CD4-positive, alpha-beta T cell treated with Interleukin-17A for 1 hour (primary cell): ENCODE data around the gene MRPS9.
A peak's percentile ranks its signal among the peaks of the same experiment; 100 is the strongest.

Source experiments
- DNase-seq: peaks from one replicate; pipeline ENCODE4 v3.0.0-alpha.2; 2020

The MRPS9 gene

DNA sequence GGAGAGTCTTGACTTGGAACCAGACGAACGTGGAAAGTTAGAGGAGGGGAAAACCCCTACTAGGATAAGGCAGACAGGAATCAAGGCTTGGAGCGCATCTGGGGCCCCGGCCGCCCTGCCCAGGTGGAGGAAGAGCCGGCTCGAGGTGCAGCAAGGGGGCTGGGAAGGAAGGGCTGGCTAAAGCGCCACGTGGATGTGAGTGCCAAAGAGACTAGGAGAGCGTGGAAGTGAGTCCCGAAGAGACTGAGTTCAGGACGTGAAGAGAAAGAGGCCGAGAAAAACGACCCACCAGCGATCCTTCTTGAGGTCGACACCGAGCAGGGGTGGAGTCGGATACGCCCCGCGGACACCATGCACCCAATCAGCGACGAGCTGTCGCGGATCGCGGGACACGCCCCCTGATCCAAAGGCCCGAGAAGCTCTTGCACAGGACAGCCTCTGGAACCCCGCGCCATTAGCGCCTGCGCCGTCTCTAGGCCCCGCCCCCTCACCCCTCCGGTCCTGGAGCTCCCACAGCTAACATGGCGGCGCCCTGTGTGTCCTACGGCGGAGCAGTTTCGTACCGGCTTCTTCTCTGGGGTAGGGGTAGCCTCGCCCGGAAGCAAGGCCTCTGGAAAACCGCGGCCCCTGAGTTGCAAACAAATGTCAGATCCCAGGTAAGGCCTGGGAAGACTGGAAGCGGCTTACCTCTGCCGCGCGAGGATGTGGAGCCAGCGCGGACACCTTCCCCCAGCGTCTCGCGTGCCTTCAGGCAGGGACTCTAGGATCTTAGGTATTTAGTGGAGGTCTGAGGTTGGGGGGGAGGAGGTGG, at the start of gene MRPS9:
Gene MRPS9 (plus strand): TSS at position 498 of the 811 bp plus-strand sequence. CDS start 24 bp downstream, at position 522.
- peak; percentile 98 for DNase-seq

DNA sequence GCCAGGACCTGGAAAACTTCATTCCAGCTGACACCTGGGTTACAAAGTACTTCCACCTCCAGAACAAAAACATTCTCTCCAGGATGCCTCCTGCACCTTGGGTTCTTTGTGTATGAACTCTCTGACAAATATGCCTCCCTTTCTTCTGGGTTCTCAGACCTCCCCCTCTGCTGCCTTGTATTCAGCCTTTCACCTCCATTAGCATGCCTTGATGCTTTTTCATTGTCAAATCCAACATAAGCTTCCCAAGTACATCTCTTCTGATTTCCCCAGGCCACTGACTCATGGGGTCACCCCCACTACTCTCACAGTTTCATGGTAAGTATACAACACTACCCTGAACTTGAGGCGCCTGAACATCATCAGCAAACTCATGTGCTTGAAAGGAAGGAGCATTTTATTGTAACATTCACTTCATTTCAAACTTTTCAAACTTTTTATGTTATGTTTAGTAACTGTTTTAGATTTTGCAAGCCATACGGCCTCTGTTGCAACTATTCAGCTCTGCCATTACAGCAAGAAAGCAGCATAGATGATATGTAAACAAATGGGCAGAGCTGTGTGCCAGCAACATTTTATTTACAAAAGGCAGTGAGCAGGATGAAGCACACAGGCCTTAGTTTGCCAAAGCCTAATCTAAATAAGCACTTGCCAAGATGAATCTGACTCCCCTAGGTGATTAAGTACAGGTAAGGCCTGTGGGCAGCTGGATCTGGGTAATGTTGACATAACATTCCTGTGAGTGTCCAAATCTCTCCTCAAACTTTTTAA, 32.5 kb upstream of the MRPS9 start:
- DNase-seq, result no peak

DNA sequence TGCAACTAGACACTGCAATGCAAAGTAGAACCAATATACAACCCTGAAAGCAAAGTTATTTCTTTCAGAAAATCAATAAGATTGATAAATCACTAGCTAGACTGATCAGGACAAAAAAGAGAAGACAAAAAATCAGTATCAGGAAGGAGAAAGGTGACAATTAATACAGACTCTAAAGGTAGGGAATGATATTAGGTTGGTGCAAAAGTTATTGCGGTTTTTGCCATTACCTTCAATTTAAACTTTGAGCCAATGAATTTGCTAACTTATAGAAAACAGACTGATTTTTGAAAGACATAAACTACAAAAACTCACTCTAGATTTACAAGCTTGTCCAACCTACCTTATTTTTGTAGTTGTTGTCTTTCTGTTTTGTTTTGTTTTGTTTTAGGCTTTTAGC, 30.5 kb upstream of the MRPS9 start:
- no peak for DNase-seq

DNA sequence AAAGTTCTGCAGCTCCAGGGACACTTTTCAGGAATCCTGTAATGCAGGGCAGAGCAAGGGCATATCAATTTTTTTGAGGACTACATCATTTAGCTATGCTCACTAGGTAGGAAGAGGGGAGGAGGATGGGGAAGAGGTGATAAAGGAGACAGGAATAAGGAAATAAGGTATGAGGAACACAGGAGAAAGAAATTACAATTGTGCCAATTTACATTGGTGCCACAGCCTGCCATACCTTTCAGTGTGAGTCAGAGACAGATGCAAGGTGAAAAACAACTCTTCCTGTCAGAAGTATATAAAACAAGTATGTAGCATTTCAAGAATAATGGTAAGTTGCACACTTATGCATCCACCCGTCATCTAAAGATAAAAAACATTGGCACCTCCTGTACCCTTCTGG, 5.4 kb upstream of the MRPS9 start:
- DNase-seq, result no peak

DNA sequence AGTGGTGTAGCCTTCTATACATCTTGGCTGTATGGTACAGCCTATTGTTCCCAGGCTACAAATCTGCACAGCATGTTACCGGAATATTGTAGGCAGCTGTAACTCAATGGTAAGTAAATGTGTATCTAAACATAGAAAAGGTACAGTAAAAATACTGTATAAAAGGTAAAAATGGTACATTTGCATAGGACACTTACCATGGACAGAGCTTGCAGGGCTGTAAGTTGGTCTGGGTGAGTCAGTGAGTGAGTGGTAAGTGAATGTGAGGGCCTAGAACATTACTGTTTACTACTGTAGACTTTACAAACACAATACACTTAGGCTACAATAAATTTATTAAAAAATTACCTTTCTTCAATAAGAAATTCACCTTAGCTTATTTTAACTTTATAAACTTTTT, 3.7 kb upstream of the MRPS9 start:
- DNase-seq, result no peak

DNA sequence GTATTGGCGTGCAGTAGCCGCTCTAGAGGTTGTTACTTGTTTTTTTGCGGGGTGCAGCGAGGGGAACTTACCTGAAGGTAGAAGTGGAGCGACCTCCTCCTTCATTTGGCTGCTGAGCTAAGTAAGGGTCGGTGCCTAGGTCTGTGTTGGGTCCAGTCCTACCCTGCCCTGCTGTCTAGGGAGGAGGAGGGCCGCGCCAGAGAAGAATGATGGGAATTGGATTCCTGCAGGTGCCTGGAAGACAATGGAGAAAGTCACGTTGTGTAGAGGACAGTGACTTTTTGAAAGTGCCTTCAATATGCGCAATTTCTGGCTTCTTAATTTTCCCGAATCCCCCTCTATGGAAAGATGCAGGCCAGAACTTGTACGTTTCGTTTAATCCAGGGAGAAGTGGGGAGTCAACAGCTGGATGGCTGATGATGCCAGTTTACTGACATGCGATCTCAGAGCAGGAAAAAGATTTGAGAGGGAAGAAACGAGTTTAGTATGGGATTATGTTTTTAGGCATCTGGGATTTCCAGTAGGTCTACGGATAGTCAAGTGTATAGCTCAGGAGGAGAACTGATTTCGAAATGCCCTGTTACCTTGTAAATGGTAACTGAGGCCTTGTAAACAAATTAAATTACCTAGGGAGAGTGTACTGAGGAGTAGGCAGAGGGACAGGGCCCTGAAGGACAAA, 653 bp downstream of the MRPS9 start:
- DNase-seq, result no peak

DNA sequence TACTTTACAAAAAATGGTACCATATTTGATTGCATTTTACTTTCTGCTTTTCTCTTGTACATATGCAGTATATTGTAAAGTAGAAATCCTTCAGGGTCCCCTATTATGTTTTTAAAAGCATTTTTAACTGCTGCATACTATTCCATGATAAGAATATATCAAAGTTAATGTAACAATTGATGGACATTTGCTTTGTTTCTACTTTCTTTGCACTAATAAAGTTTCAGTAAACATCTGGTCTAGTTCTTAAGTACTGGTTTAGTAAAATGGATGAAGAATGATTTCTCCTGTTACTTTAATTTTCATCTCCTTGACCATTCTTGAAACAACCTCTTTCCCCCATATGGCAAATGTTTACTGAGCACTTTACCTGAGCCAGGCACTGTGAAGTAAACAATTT, 1.7 kb downstream of the MRPS9 start:
- no peak for DNase-seq

DNA sequence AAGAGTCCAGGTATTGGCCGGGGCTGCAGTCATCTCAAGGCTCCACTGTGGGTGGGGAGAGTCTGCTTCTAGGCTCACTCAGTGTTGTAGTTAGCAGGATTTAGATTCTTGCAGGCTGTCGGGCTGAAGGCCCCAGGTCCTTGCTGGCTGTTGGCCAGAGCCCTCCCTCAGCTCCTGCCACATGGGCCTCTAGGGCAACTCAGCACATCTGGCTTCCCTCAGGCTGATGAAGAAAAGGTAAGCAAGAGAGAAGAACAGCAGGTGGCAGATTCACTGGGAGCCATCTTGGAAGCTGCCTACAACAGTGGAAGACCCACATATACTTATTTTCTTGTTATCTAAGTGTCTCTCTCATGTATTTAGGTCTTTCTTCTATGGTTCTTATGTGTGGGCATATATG, 4.3 kb downstream of the MRPS9 start:
- no peak for DNase-seq

DNA sequence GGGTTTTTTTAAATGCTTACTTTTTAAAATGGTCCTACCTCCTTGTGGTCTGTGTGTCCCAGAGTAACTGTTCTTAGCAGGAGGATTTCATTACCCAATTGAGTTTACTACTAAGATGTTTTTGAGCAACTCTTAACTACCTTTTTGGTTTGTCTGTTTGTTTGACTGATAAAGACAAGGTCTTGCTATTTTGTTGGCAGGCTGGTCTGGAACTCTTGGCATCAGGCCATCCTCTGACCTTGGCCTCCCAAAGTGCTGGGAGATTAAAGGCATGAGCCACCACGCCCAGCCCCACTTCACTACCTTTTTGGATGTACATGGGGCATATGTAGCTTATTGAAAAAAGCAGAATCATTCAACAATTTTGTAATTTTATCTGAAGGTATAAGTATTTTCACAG, 14.9 kb downstream of the MRPS9 start:
- DNase-seq, result no peak

DNA sequence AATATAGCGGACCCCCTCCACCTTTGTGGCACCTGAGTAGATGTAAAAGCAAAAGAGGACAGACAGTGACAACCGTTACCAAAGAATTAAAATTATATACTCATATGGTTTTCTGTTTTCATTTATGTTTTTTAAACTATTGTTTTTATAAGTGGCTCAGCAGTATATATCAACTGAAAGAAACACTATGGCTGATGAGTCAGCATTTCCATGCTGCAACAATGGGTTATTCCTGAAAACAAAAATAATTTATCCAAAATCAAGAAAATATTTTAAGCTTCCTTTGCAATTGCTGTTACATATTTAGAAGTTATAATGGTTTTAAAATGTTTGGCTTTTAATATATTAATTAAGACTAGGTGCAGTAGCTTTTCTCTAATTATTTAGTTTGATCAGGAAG, 17.7 kb downstream of the MRPS9 start:
- no peak for DNase-seq

DNA sequence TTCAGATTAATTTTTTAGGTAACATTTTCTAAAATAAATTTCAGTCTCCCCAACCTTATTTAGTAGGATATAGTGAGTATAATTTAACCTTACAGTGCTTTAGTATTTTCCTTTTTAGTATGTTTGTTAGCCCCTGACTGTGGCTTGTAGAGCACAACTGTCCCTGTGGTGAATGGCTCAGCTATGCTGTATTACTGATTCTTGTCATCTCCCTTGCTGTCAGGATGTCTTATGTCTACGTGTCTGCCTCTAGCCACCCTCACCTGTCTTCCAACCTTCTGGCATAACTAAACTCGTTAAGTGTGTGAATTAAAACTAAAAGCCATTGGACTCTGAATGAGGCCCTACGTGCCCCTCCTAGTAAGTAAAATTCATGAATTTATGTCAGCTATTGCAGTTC, 18.4 kb downstream of the MRPS9 start:
- no peak for DNase-seq

DNA sequence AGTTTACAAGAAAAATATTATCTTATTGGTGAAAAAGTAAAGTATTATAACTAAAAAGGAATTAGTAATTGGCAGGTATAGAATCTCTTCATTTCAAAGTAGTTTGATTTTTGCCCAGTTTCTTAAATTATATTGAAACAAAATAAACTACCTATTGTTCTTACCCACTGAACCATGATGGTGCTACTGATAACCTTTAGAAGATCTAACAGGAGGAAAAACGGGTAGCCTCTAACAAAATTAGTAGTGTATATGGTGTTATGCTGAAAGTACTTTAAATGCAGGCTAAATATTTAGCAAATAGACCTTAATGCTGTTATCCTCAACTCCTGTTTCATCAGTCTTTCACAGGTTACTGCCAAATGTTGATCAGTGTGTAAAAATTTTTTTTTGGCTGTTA, 19.1 kb downstream of the MRPS9 start:
- DNase-seq, result no peak

DNA sequence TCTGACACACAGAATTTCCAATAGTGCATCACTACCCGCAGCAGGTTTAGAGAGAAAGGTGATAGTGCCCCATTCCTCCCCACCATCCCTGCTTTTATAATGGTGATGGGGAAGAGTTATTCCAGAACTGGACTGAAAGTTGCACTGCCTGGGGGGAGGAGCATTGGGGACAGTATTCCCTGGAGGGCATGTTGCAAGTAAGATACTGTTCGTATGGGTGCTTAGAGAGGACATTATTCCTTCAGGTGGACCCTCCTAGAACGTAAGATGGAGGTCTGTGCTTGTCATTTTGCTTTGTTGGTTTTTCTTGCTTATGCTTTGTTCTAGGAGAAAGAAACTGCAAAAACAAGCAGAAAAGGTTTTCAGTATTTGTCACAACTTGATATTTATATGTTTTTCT, 23.7 kb downstream of the MRPS9 start:
- DNase-seq, result no peak

DNA sequence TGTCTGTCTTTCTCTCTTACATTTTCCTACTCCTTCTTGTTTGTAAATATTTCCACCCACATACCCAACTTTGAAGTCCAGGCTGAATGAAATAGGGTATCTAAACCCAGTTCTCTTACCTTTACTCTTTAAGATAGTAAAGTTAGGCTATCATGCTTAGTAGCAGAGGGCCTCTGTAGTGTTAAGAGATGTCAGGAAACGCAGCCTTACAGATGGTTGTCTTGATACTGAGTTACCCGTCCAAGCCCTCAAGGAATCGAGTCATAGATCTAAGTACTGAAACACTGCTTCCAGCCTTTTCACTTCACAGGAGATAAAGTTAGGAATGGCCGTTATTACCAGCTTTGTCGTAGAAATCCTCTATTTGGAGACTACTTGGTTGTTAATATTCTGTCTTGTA, 24.3 kb downstream of the MRPS9 start:
- DNase-seq, result no peak

DNA sequence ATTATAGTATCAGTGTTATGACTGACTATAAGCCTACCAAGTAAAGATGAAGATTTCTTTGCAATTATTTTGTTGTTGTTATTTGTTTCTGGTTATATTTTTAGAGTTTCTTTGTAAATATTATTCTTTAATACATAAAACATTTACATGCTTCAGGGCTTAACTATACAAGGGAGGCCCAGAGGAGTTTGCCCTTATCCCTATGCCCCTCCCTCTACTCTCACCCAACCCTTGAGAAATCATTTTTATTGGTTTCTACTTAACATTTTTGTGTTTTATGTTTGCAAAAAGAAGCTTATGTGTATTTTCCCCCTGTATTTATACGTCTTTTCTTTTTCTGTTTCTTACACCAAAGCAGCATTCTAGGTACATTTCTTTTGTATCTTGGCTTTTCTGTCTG, 30.5 kb downstream of the MRPS9 start:
- DNase-seq, result no peak

DNA sequence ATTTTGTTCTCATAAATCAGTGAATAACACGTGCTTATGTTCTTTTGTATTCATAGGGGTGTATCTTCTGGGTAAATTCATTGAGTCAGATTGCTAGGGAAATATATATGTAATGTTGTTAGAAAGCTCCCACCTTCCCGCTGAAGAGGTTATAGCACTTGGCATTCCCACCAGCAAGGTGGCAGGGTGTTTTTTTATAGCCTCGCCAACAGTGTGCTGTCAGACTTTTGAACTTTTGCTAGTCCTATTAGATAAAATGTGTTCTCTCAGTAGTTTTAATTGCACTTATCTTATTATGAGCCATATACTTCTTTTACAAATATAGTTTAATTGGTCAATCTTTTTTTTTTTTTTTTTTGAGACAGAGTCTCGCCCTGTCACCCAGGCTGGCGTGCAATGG, 31.0 kb downstream of the MRPS9 start:
- DNase-seq, result no peak

DNA sequence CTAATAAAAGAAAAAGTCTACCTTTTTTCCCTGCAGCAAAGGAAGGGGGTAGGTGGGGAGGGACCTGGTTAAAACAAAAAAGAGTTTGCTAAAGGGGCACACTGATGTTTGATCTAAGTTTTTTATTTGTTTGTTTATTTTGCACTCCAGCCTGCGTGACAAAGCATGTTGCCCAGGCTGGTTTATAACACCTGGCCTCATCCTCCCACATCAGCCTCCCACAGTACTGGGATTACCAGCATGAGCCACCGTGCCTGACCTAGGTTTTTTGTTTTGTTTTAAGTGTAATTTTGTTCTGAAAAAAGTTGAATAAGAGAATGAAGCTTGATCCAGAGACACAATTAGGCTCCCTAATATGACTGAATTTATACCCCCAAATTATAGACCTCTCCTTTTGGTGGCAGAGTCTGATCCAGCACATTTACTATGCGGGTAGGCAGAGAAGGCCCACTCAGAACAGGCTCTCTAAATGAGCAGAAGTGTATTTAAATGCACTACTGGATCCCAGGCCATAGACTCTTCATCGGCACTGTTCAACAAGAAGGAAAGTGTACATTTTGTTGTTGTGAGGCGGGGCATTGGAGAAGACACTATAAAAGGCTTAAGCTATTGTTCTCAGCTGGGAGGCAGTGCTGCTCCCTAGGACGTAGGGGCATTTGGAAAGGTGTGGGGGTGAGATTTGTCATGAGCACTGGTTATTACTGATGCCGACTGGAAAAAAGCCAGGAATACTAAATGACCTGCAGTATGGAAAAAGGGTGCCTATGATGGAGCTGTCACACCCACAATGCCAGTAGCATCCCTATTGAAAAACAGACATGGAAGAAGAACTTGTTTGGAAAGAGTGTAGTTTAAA, 32.4 kb downstream of the MRPS9 start:
- no peak for DNase-seq

DNA sequence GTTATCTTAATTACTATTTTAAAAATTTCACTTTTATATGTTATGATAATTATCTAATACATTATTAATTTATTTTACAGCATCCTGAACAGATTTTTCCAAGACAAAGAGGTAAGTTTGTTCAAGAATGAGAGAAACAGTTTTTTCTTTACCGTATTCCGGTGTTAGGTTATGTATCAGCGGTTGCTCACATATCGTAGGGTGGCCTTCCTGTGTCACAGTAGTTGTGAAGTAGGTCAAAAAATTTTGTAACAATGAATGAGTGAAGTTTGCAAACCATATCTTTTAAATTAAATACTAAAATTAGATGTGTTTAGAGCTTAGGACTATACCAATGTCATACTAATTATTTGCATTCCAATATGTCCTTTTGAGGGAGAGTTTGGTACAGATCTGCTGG, 33.5 kb downstream of the MRPS9 start:
- no peak for DNase-seq

DNA sequence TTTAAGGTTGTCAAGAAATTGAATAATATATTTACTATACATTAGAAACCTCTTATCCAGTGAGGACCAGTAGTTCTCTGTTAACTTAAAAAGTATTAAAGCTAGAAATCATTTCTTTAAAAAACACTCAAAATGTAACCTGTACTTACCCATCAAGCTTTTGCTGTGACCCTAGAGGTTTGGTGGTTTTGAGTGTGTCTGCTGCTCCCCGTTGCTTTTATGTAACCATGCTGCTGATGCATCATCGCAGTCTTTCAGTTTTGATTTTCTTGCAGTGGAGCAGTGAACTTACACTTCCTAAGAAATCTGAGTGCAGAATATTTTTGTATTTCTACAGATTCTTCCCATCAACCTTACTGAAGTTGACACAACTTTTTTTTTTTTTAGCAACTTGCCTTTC, 34.2 kb downstream of the MRPS9 start:
- peak; percentile 16 for DNase-seq

DNA sequence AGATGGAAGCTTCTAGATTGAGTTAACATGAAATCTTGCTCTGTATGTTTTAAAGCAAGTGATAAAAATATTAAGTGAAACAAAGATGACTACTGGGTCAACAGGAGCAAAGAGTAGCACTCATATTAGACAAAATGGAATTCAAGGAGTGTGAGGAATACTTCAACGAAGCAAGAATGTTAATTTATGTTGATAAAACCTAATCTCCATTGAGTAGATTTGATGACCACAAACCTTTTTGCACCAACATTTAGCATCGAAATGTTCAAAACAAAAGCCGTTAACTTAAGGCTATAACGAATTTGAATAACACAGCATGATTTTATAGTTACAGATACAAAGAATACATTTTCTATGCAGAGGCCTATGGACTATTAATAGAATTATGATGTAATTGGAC, 35.7 kb downstream of the MRPS9 start:
- DNase-seq, result no peak

DNA sequence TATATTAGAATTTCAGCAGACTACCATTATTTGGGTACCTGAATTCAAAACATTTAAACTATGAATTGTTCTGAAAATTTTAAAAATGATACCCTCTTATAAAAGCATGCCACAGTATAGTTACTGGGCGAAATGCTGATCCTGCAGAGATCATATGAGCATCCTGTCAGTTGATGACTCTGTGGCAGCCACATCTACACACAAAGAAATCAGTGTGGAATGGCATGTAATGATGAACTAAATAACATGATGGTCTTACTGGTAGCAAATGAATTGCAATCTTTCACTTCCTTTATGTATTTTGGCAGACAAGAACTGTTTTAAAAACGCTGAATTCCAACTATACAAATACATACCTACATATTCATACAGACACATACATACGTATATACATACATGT, 38.3 kb downstream of the MRPS9 start:
- no peak for DNase-seq

DNA sequence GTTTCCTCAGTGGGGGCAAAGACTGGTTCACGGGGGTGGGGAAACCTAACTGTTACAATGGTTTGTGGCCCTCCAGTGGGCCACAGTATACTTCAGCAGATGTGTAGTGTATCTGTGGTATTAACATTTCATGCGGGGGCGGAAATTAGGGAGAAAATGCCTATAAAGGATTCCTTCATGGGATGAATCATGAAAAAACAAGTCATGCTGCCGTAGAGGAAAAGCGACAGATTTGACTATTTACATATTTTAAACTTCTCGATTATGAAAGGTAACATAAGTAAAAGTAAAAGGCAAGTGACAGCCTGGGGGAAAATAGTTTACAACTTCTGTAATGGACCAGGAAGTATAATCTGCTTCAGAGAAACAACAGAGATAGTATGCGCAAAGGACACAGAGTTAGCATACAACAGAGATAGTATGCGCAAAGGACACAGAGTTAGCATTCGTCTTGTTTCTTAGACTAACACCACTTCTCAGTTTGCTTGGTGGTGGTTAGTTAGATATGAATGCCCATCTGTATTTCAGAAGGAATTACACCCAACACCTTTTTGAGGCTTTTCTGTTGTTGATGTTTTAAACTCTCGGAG, 41.1 kb downstream of the MRPS9 start:
- DNase-seq, result no peak

DNA sequence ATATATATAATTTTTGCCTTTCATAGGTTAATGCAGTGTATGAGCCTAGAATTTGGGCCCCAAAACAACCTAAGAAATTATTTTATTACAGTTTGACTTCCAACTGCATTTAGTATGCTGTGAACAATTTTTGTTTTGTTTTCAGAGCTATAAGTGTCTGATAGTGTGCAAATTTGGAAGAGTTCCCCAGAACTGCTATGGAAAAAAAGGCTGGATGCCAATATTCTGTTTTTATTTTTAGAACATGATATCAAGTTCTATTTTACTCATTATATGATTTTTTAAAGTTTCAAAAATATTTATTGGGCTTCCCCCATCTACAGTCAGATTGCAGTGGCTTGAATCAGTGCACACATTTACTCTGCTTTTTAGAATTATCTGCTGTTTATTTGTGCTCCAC, 42.6 kb downstream of the MRPS9 start:
- no peak for DNase-seq
